Neural progenitor cell (in vitro differentiated cells): ENCODE results near the gene GDPD3. TPM values are rescaled to one million over a fixed set of nuclear protein-coding genes. Genes with fewer than 3 reads are reported as not detected.
"Not testable (repeated sequence)": the region's sequence is repeated elsewhere in the genome, so short reads cannot be mapped to it uniquely, and the experiment has no call there.

Source experiments
- DNase-seq: peaks from one replicate; pipeline ENCODE4 v3.0.0-alpha.2; 2016; ENCODE audit warnings: low spot score
- H2AFZ ChIP-seq: fragments of 200-600 bp; sonication (generic); replicated peaks from 2 replicates; pipeline ENCODE4 v1.6.1; 2016; ENCODE audit warnings: antibody characterized with exemption
- H3F3A ChIP-seq: fragments of 200-600 bp; sonication (generic); 2 replicates; pipeline ENCODE4 v1.6.1; 2016; ENCODE audit warnings: antibody characterized with exemption, low read depth
- H3K27ac ChIP-seq: fragments of 200-600 bp; sonication (generic); 2 replicates; pipeline ENCODE4 v1.5.1; 2016; ENCODE audit warnings: mild to moderate bottlenecking
- H3K27me3 ChIP-seq: fragments of 200-600 bp; sonication (generic); 2 replicates; pipeline ENCODE4 v1.6.1; 2016; ENCODE audit warnings: mild to moderate bottlenecking, moderate library complexity
- H3K36me3 ChIP-seq: fragments of 200-600 bp; sonication (generic); 2 replicates; pipeline ENCODE4 v1.5.1; 2016
- H3K4me1 ChIP-seq: fragments of 200-600 bp; sonication (generic); 2 replicates; pipeline ENCODE4 v1.6.1; 2016; ENCODE audit warnings: mixed run types
- H3K4me2 ChIP-seq: fragments of 200-600 bp; sonication (generic); 2 replicates; pipeline ENCODE4 v1.6.1; 2016
- H3K4me3 ChIP-seq: fragments of 200-600 bp; sonication (generic); 2 replicates; pipeline ENCODE4 v1.5.1; 2016
- H3K79me2 ChIP-seq: fragments of 200-600 bp; sonication (generic); 2 replicates; pipeline ENCODE4 v1.6.1; 2016; ENCODE audit warnings: low read depth
- H3K9ac ChIP-seq: fragments of 200-600 bp; sonication (generic); 2 replicates; pipeline ENCODE4 v1.6.1; 2016
- H3K9me3 ChIP-seq: fragments of 200-600 bp; sonication (generic); 2 replicates; pipeline ENCODE4 v1.5.1; 2016; ENCODE audit warnings: low read depth
- H4K20me1 ChIP-seq: fragments of 200-600 bp; sonication (generic); 2 replicates; pipeline ENCODE4 v1.6.1; 2016; ENCODE audit warnings: low read depth
- H3K27ac Mint-ChIP-seq: 3 replicates; pipeline ENCODE4 v1.8.0; 2021; ENCODE audit warnings: mixed read lengths
- H3K27me3 Mint-ChIP-seq: 2 replicates; pipeline ENCODE4 v1.8.0; 2022; ENCODE audit warnings: low read depth, mild to moderate bottlenecking, inconsistent platforms, moderate library complexity, mixed read lengths; ENCODE audit not compliant: insufficient read depth
- H3K36me3 Mint-ChIP-seq: 3 replicates; pipeline ENCODE4 v1.8.0; 2021; ENCODE audit warnings: mixed read lengths
- H3K4me1 Mint-ChIP-seq: 3 replicates; pipeline ENCODE4 v1.8.0; 2021; ENCODE audit warnings: mixed read lengths
- H3K4me3 Mint-ChIP-seq: 3 replicates; pipeline ENCODE4 v1.8.0; 2021; ENCODE audit warnings: mild to moderate bottlenecking, moderate library complexity, mixed read lengths
- H3K9me3 Mint-ChIP-seq: 3 replicates; pipeline ENCODE4 v1.8.0; 2020; ENCODE audit warnings: mixed read lengths
- EZH2 ChIP-seq: fragments of 200-600 bp; sonication (generic); IDR thresholded peaks from 2 replicates; pipeline ENCODE4 v1.6.1; 2017; ENCODE audit warnings: antibody characterized with exemption, mild to moderate bottlenecking, moderate library complexity
- EZH2phosphoT487 ChIP-seq: fragments of 200-600 bp; sonication (generic); IDR thresholded peaks from 2 replicates; pipeline ENCODE4 v1.6.1; 2017; ENCODE audit warnings: antibody characterized with exemption
- total RNA-seq: library from RNA; depleted of rRNA; stranded (reverse); fragments of >200 nt; gene quantifications from 2 replicates; pipeline ENCODE4 v1.2.3, GENCODE V29; 2015; ENCODE audit warnings: low replicate concordance
- TF ChIP-seq, protein P1 (sequence below): fragments of 200-600 bp; sonication (generic); IDR thresholded peaks from 2 replicates; pipeline ENCODE4 v1.5.1; 2017; ENCODE audit warnings: antibody characterized with exemption, mild to moderate bottlenecking

Gene GDPD3
- total RNA-seq, 1 donor from 2014 or later: 0.13 TPM

- H3K27ac Mint-ChIP-seq: no peak overlapping the region
- H3K9me3 Mint-ChIP-seq: peaks cover 2% of the 10 kb centered on the region
- no peak overlapping the region for H3K27ac ChIP-seq
- no peak overlapping the region for H3K4me3 Mint-ChIP-seq
- no peaks in the 10 kb centered on the region for H3K4me1 Mint-ChIP-seq
- H2AFZ ChIP-seq: no peak overlapping the region
- no peak overlapping the region for H3K9ac ChIP-seq
- no peaks in the 10 kb centered on the region for H3K4me1 ChIP-seq
- no peak for DNase-seq
- H3K27me3 ChIP-seq: no peaks in the 10 kb centered on the region
- peaks cover 7% of the 10 kb centered on the region for H3K27me3 Mint-ChIP-seq
- no peaks in the 10 kb centered on the region for H3K79me2 ChIP-seq
- no peaks in the 10 kb centered on the region for H4K20me1 ChIP-seq
- H3K36me3 ChIP-seq: no peaks in the 10 kb centered on the region
- H3K4me2 ChIP-seq: no peak overlapping the region
- H3F3A ChIP-seq: no peaks in the 10 kb centered on the region
- H3K4me3 ChIP-seq: no peak overlapping the region
- TF ChIP-seq EZH2phosphoT487 (no peak), EZH2 (no peak)
- no peaks in the 10 kb centered on the region for H3K9me3 ChIP-seq
- H3K36me3 Mint-ChIP-seq: no peaks in the 10 kb centered on the region
These were observed 19.3 kb upstream of the GDPD3 start for GRCh38 chr16:30132591-30132990.

- Histone ChIP-seq H3F3A (no peaks in the 10 kb centered on the region), H4K20me1 (no peaks in the 10 kb centered on the region), H3K9ac (no peak overlapping the region), H3K79me2 (no peaks in the 10 kb centered on the region), H3K4me3 (no peak overlapping the region), H3K4me1 (no peaks in the 10 kb centered on the region), H3K36me3 (no peaks in the 10 kb centered on the region), H3K27ac (no peak overlapping the region), H2AFZ (no peak overlapping the region), H3K27me3 (no peaks in the 10 kb centered on the region), H3K4me2 (no peak overlapping the region), H3K9me3 (no peaks in the 10 kb centered on the region)
- Mint-ChIP-seq H3K9me3 (peaks cover 2% of the 10 kb centered on the region), H3K4me3 (no peak overlapping the region), H3K27me3 (peaks cover 7% of the 10 kb centered on the region), H3K4me1 (no peaks in the 10 kb centered on the region), H3K36me3 (no peaks in the 10 kb centered on the region), H3K27ac (no peak overlapping the region)
- no peak for DNase-seq
- TF ChIP-seq EZH2phosphoT487 (no peak), EZH2 (no peak)
- TF ChIP-seq, protein P1, sequence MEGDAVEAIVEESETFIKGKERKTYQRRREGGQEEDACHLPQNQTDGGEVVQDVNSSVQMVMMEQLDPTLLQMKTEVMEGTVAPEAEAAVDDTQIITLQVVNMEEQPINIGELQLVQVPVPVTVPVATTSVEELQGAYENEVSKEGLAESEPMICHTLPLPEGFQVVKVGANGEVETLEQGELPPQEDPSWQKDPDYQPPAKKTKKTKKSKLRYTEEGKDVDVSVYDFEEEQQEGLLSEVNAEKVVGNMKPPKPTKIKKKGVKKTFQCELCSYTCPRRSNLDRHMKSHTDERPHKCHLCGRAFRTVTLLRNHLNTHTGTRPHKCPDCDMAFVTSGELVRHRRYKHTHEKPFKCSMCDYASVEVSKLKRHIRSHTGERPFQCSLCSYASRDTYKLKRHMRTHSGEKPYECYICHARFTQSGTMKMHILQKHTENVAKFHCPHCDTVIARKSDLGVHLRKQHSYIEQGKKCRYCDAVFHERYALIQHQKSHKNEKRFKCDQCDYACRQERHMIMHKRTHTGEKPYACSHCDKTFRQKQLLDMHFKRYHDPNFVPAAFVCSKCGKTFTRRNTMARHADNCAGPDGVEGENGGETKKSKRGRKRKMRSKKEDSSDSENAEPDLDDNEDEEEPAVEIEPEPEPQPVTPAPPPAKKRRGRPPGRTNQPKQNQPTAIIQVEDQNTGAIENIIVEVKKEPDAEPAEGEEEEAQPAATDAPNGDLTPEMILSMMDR: no peak
These were observed 18.6 kb upstream of the GDPD3 start for GRCh38 chr16:30131869-30132475.

GRCh38 chr16:30127993-30128392 lies 14.7 kb upstream of the GDPD3 start:
- Mint-ChIP-seq H3K27me3 (peaks cover 2% of the 10 kb centered on the region), H3K9me3 (no peaks in the 10 kb centered on the region), H3K4me1 (peaks cover 8% of the 10 kb centered on the region), H3K4me3 (no peak overlapping the region), H3K36me3 (no peaks in the 10 kb centered on the region), H3K27ac (no peak overlapping the region)
- no peaks in the 10 kb centered on the region for H3F3A ChIP-seq
- H3K9ac ChIP-seq: no peak overlapping the region
- no peaks in the 10 kb centered on the region for H3K36me3 ChIP-seq
- no peak overlapping the region for H3K4me2 ChIP-seq
- no peaks in the 10 kb centered on the region for H3K9me3 ChIP-seq
- no peak overlapping the region for H3K4me3 ChIP-seq
- DNase-seq: no peak
- H2AFZ ChIP-seq: no peak overlapping the region
- no peaks in the 10 kb centered on the region for H3K4me1 ChIP-seq
- H3K27me3 ChIP-seq: no peaks in the 10 kb centered on the region
- no peaks in the 10 kb centered on the region for H4K20me1 ChIP-seq
- no peak for TF ChIP-seq EZH2phosphoT487
- TF ChIP-seq, protein P1: no peak
- TF ChIP-seq EZH2: no peak
- H3K79me2 ChIP-seq: no peaks in the 10 kb centered on the region
- H3K27ac ChIP-seq: no peak overlapping the region

DNA sequence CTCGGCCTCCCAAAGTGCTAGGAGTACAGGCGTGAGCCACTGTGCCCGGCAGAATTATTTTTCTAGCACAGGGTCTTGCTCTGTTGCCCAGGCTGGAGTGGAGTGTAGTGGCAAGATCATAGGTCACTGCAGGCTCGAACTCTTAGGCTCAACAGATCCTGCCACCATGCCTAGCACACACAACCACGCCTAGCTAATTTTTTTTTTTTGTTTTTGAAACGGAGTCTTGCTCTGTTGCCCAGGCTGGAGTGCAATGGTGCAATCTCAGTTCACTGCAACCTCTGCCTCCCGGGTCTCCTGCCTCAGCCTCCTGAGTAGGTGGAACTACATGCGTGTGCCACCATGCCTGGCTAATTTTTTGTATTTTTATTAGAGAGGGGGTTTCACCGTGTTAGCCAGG lies 12.4 kb upstream of the GDPD3 start:
- not testable (repeated sequence) for H3K4me3 ChIP-seq, H3K27me3 Mint-ChIP-seq, H3K27ac Mint-ChIP-seq, H3K36me3 ChIP-seq, H3K79me2 ChIP-seq, H3K4me1 ChIP-seq, H3K36me3 Mint-ChIP-seq, DNase-seq, H3K9me3 ChIP-seq, H3K27ac ChIP-seq, H3K4me2 ChIP-seq, H2AFZ ChIP-seq, H3K27me3 ChIP-seq, H4K20me1 ChIP-seq, H3K4me3 Mint-ChIP-seq, H3K9ac ChIP-seq, H3F3A ChIP-seq, H3K9me3 Mint-ChIP-seq
- H3K4me1 Mint-ChIP-seq: peaks cover 18% of the 10 kb centered on the region
